GM19395 (cell line): ENCODE data around the gene AGBL4.

Experiments
- ATAC-seq: cut with Tn5 transposase; IDR thresholded peaks from one replicate; pipeline ENCODE4 v1.9.1; 2021; ENCODE audit warnings: mild to moderate bottlenecking, moderate library complexity; ENCODE audit not compliant: unreplicated experiment

AGBL4 gene

GRCh38 chr1:48568501-48568900 lies 1455.3 kb downstream of the AGBL4 start:
- no peak for ATAC-seq

- no peak for ATAC-seq
Measured at GRCh38 chr1:48566492-48566891, 1457.3 kb downstream of the AGBL4 start.

GRCh38 chr1:48563021-48563420 lies 1460.7 kb downstream of the AGBL4 start:
- no peak for ATAC-seq

GRCh38 chr1:48561444-48561843 lies 1462.3 kb downstream of the AGBL4 start:
- no peak for ATAC-seq

- no peak for ATAC-seq
Measured at GRCh38 chr1:48560577-48560976, 1463.2 kb downstream of the AGBL4 start.

- no peak for ATAC-seq
Measured at GRCh38 chr1:48560116-48560515, 1463.6 kb downstream of the AGBL4 start.

- ATAC-seq: no peak
Measured at GRCh38 chr1:48558366-48558765, 1465.4 kb downstream of the AGBL4 start.

GRCh38 chr1:48556186-48556850 lies 1467.4 kb downstream of the AGBL4 start:
- no peak for ATAC-seq

GRCh38 chr1:48555271-48555670 lies 1468.5 kb downstream of the AGBL4 start:
- ATAC-seq: no peak

GRCh38 chr1:48552903-48553606 lies 1470.7 kb downstream of the AGBL4 start:
- ATAC-seq: no peak

- peak; percentile 61 for ATAC-seq
Measured at GRCh38 chr1:48552420-48552819, 1471.3 kb downstream of the AGBL4 start.

GRCh38 chr1:48548985-48549384 lies 1474.8 kb downstream of the AGBL4 start:
- ATAC-seq: no peak

GRCh38 chr1:48547561-48548220 lies 1476.1 kb downstream of the AGBL4 start:
- no peak for ATAC-seq

GRCh38 chr1:48543854-48544253 lies 1479.9 kb downstream of the AGBL4 start:
- ATAC-seq: no peak

- no peak for ATAC-seq
Measured at GRCh38 chr1:48540587-48540986, 1483.2 kb downstream of the AGBL4 start.

GRCh38 chr1:48536477-48536876 lies 1487.3 kb downstream of the AGBL4 start:
- ATAC-seq: no peak

- no peak for ATAC-seq
Measured at GRCh38 chr1:48532976-48533375, 1490.8 kb downstream of the AGBL4 start.

GRCh38 chr1:48530727-48531351 lies 1492.9 kb downstream of the AGBL4 start:
- peak; percentile 82 for ATAC-seq

GRCh38 chr1:48527051-48527450 lies 1496.7 kb downstream of the AGBL4 start:
- no peak for ATAC-seq

- ATAC-seq: no peak
Measured at GRCh38 chr1:48526008-48526710, 1497.6 kb downstream of the AGBL4 start.

GRCh38 chr1:48524892-48525467 lies 1498.8 kb downstream of the AGBL4 start:
- no peak for ATAC-seq
